ENCODE results near the gene DAP.

DNA sequence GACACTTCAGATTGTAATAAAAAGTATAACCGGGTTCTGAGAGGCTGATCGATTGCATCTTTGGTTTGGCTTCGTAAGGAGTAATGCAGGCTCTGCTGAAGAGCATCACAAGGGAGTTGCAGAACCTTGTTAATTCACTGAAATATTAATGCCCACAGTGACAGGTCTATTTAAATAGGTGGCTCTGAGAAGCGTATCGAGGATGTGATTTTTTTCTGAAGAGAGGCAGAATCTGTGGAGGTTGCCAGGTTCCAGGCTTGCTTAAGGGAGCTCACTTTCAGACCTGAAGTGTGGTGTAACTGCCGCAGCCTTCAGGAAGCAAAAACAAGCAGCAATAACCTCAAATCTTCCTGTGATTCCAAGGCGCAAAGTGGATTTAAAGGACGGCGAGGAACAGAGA is 116.8 kb downstream of the DAP start:
- TF ChIP-seq POLR2A (IDR thresholded peaks at IDR 0.05), result no peak
- TF ChIP-seq, protein P1, sequence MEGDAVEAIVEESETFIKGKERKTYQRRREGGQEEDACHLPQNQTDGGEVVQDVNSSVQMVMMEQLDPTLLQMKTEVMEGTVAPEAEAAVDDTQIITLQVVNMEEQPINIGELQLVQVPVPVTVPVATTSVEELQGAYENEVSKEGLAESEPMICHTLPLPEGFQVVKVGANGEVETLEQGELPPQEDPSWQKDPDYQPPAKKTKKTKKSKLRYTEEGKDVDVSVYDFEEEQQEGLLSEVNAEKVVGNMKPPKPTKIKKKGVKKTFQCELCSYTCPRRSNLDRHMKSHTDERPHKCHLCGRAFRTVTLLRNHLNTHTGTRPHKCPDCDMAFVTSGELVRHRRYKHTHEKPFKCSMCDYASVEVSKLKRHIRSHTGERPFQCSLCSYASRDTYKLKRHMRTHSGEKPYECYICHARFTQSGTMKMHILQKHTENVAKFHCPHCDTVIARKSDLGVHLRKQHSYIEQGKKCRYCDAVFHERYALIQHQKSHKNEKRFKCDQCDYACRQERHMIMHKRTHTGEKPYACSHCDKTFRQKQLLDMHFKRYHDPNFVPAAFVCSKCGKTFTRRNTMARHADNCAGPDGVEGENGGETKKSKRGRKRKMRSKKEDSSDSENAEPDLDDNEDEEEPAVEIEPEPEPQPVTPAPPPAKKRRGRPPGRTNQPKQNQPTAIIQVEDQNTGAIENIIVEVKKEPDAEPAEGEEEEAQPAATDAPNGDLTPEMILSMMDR (IDR thresholded peaks at IDR 0.05), result no peak

Data from Peyer's patch (tissue), 4 donors.